H1 (cell line): ENCODE data around the gene KIAA1328. TPM values are rescaled to one million over a fixed set of nuclear protein-coding genes. Genes with fewer than 3 reads are reported as not detected.

Experiments used
- CTCF ChIA-PET: fragments of 300-600 bp; sonication (Branson Sonifier 250); formaldehyde crosslinking; loops from one replicate; lab custom pipeline; 2021; ENCODE audit not compliant: partially characterized antibody; lab: Charles Lee
- POLR2A ChIA-PET: fragments of 300-600 bp; sonication (Branson Sonifier 250); formaldehyde crosslinking; loops from one replicate; lab custom pipeline; 2021; ENCODE audit warnings: inconsistent platforms; ENCODE audit not compliant: partially characterized antibody; lab: Charles Lee
- DNase-seq, 2 experiments: peaks; one replicate each; pipeline versions ENCODE4 v3.0.0 to v3.0.0-alpha.2; 2010 to 2022; ENCODE audit warnings: low spot score in 2 of 2, low read depth in 1 of 2, mixed read lengths in 1 of 2
- FAIRE-seq: peaks from 2 replicates; lab custom pipeline; 2011; peaks lifted over from hg19 to GRCh38; lab: Jason Lieb, UNC
- H2AFZ ChIP-seq: 2 replicates; pipeline ENCODE4 v1.8.1; 2012; ENCODE audit warnings: low read length, inconsistent platforms
- H2AK5ac ChIP-seq: 2 replicates; pipeline ENCODE4 v1.6.1; 2013; ENCODE audit warnings: low read depth, low read length
- H2BK120ac ChIP-seq: replicated peaks from 2 replicates; pipeline ENCODE3; 2013; ENCODE audit warnings: low read depth, low read length, inconsistent platforms
- H2BK12ac ChIP-seq: 2 replicates; pipeline ENCODE4 v1.6.1; 2013; ENCODE audit warnings: low read depth, low read length
- H2BK15ac ChIP-seq: 2 replicates; pipeline ENCODE4 v1.6.1; 2013; ENCODE audit warnings: low read length
- H2BK20ac ChIP-seq: 2 replicates; pipeline ENCODE4 v1.6.1; 2013; ENCODE audit warnings: low read length
- H2BK5ac ChIP-seq: 2 replicates; pipeline ENCODE4 v1.6.1; 2013; ENCODE audit warnings: low read depth, low read length
- H3K14ac ChIP-seq: 2 replicates; pipeline ENCODE4 v1.6.1; 2013; ENCODE audit warnings: inconsistent platforms; ENCODE audit not compliant: insufficient read length
- H3K18ac ChIP-seq: 2 replicates; pipeline ENCODE4 v1.6.1; 2013; ENCODE audit warnings: low read length; ENCODE audit errors: extremely low read depth
- H3K23ac ChIP-seq: 2 replicates; pipeline ENCODE4 v1.6.1; 2013; ENCODE audit warnings: inconsistent platforms; ENCODE audit not compliant: insufficient read length
- H3K23me2 ChIP-seq: 2 replicates; pipeline ENCODE4 v1.6.1; 2013; ENCODE audit warnings: low read depth, low read length
- H3K27ac ChIP-seq: 2 replicates; pipeline ENCODE4 v1.6.1; 2011; ENCODE audit warnings: low read depth, low read length, inconsistent platforms
- H3K27me3 ChIP-seq, 4 experiments: replicated peaks in 1 of 4; 1 replicate in 1 of 4; 2 replicates in 3 of 4; pipeline versions ENCODE4 v1.6.1 to v1.8.1; 2011 to 2013; ENCODE audit warnings: low read length in 3 of 4, mild to moderate bottlenecking in 3 of 4, inconsistent platforms in 2 of 4, mixed read lengths in 2 of 4, moderate library complexity in 1 of 4; ENCODE audit not compliant: control insufficient read depth in 3 of 4, insufficient read depth in 3 of 4; ENCODE audit errors: extremely low read depth in 1 of 4
- H3K36me3 ChIP-seq, 4 experiments: 2 replicates each; pipeline versions ENCODE4 v1.6.1 to v1.8.1; 2011 to 2013; ENCODE audit warnings: mild to moderate bottlenecking in 4 of 4, low read length in 3 of 4, moderate library complexity in 2 of 4, control low read depth in 1 of 4, inconsistent platforms in 1 of 4; ENCODE audit not compliant: insufficient read depth in 4 of 4, control insufficient read depth in 2 of 4
- H3K4ac ChIP-seq: replicated peaks from 2 replicates; pipeline ENCODE3; 2013; ENCODE audit warnings: low read length, low read depth, mixed read lengths, inconsistent platforms; ENCODE audit not compliant: insufficient read length
- H3K4me1 ChIP-seq, 4 experiments: replicated peaks in 1 of 4; 1 replicate in 1 of 4; 2 replicates in 3 of 4; pipeline versions ENCODE4 v1.6.1 to v1.8.1; 2011 to 2013; ENCODE audit warnings: low read length in 3 of 4, inconsistent platforms in 2 of 4, mixed read lengths in 1 of 4; ENCODE audit not compliant: insufficient read depth in 4 of 4, control insufficient read depth in 3 of 4
- H3K4me2 ChIP-seq, 2 experiments: 2 replicates each; pipeline versions ENCODE4 v1.6.1 to v1.8.1; 2011 to 2013; ENCODE audit warnings: low read depth in 2 of 2, low read length in 2 of 2, control low read depth in 1 of 2, inconsistent platforms in 1 of 2, mild to moderate bottlenecking in 1 of 2; ENCODE audit not compliant: insufficient read depth in 1 of 2
- H3K4me3 ChIP-seq, 4 experiments: fragments of 200-600, 300-600 bp in 1 of 4; sonication (generic), shearing (Covaris generic), sonication (Bioruptor Twin) in 1 of 4; 2 replicates each; pipeline versions ENCODE4 v1.5.1 to v1.8.1; 2011 to 2016; ENCODE audit warnings: low read length in 4 of 4, low read depth in 3 of 4, control low read depth in 2 of 4, inconsistent platforms in 2 of 4, mild to moderate bottlenecking in 2 of 4, mixed read lengths in 1 of 4, moderate library complexity in 1 of 4; ENCODE audit not compliant: insufficient read depth in 2 of 4; ENCODE audit errors: extremely low read depth in 1 of 4
- H3K56ac ChIP-seq: replicated peaks from 2 replicates; pipeline ENCODE3; 2013; ENCODE audit warnings: low read depth, mild to moderate bottlenecking, mixed read lengths, low read length, inconsistent platforms; ENCODE audit not compliant: insufficient read length
- H3K79me1 ChIP-seq: 2 replicates; pipeline ENCODE4 v1.6.1; 2013; ENCODE audit warnings: low read depth, low read length, control low read depth
- H3K79me2 ChIP-seq, 2 experiments: 2 replicates each; pipeline versions ENCODE4 v1.6.1 to v1.8.1; 2012 to 2013; ENCODE audit warnings: low read length in 2 of 2, mild to moderate bottlenecking in 2 of 2, inconsistent platforms in 1 of 2; ENCODE audit not compliant: insufficient read depth in 2 of 2, control insufficient read depth in 1 of 2
- H3K9ac ChIP-seq, 4 experiments: replicated peaks in 1 of 4; 1 replicate in 1 of 4; 2 replicates in 3 of 4; pipeline versions ENCODE4 v1.6.1 to v1.8.1; 2011 to 2013; ENCODE audit warnings: low read depth in 3 of 4, low read length in 3 of 4, control low read depth in 2 of 4, mild to moderate bottlenecking in 2 of 4, moderate library complexity in 2 of 4, inconsistent platforms in 1 of 4; ENCODE audit errors: extremely low read depth in 1 of 4
- H3K9me3 ChIP-seq, 2 experiments: 2 replicates each; pipeline versions ENCODE4 v1.6.1 to v1.8.1; 2012 to 2013; ENCODE audit warnings: mild to moderate bottlenecking in 2 of 2, moderate library complexity in 2 of 2, control low read depth in 1 of 2, inconsistent platforms in 1 of 2, low read depth in 1 of 2, low read length in 1 of 2, mixed read lengths in 1 of 2; ENCODE audit not compliant: insufficient read depth in 2 of 2
- H4K20me1 ChIP-seq, 2 experiments: replicated peaks in 1 of 2; 2 replicates each; pipeline versions ENCODE3 to v1.8.1; 2011 to 2013; ENCODE audit warnings: inconsistent platforms in 2 of 2, low read length in 2 of 2, mild to moderate bottlenecking in 1 of 2; ENCODE audit not compliant: insufficient read depth in 2 of 2, control insufficient read depth in 1 of 2
- H4K5ac ChIP-seq: 2 replicates; pipeline ENCODE4 v1.6.1; 2013; ENCODE audit warnings: low read length, low read depth, mixed read lengths, inconsistent platforms; ENCODE audit not compliant: insufficient read length
- H4K8ac ChIP-seq: 2 replicates; pipeline ENCODE4 v1.8.0; 2013; ENCODE audit warnings: mild to moderate bottlenecking, moderate library complexity, low read length, inconsistent platforms; ENCODE audit not compliant: insufficient read depth; ENCODE audit errors: extremely low read depth
- H4K91ac ChIP-seq: replicated peaks from 2 replicates; pipeline ENCODE3; 2013; ENCODE audit warnings: low read length, mixed read lengths, inconsistent platforms; ENCODE audit not compliant: insufficient read length
- CHD2 ChIP-seq: IDR thresholded peaks from 2 replicates; pipeline ENCODE4 v1.6.1; 2012; ENCODE audit warnings: low read length, improper control_type of control experiment
- EGR1 ChIP-seq: IDR thresholded peaks from 2 replicates; pipeline ENCODE4 v1.6.1; 2011; ENCODE audit warnings: low read depth, low read length, borderline replicate concordance
- KDM5A ChIP-seq: fragments of 200-600 bp; IDR thresholded peaks from 2 replicates; pipeline ENCODE4 v1.7.1; 2012; ENCODE audit warnings: mild to moderate bottlenecking, low read length, inconsistent platforms, mixed read lengths
- SIX5 ChIP-seq: IDR thresholded peaks from 2 replicates; pipeline ENCODE4 v1.6.1; 2011; ENCODE audit warnings: mild to moderate bottlenecking, low read depth, low read length
- SP4 ChIP-seq: IDR thresholded peaks from 2 replicates; pipeline ENCODE4 v1.6.1; 2012; ENCODE audit warnings: low read length, inconsistent platforms
- TEAD4 ChIP-seq: IDR thresholded peaks from 2 replicates; pipeline ENCODE4 v1.6.1; 2012; ENCODE audit warnings: low read depth, low read length, inconsistent platforms, mixed read lengths
- WGBS, 2 experiments: shearing (Covaris generic) in 1 of 2; methylation state at CpG; one replicate each; pipeline versions ENCODE4 v1.1.6 to v1.1.7; 2013 to 2015; ENCODE audit warnings: low lambda C conversion rate in 2 of 2, mixed read lengths in 2 of 2, inconsistent platforms in 1 of 2, low coverage in 1 of 2, missing lambda C conversion rate in 1 of 2; ENCODE audit not compliant: insufficient replicate concordance in 2 of 2, insufficient coverage in 1 of 2, insufficient read length in 1 of 2; ENCODE audit errors: extremely low coverage in 1 of 2, missing lambda C conversion rate in 1 of 2; 5-methylcytosine and 5-hydroxymethylcytosine counted together
- polyA plus RNA-seq, 7 experiments: library from polyadenylated mRNA; depleted of rRNA in 3 of 7; stranded (reverse) in 5 of 7; unstranded in 2 of 7; fragments of >200 nt in 5 of 7; fragments of 200-250 nt in 2 of 7; gene quantifications; 1 replicate in 5 of 7; 2 replicates in 1 of 7; 4 replicates in 1 of 7; pipeline versions ENCODE4 v1.2.1 to v1.2.3, GENCODE V29; 2011 to 2013; ENCODE audit warnings: missing spikeins in 2 of 7, mixed read lengths in 2 of 7
- total RNA-seq: library from RNA; stranded (reverse); fragmentation: NEBNext Ultra II Directional; extraction: Animal tissue kit (Norgen Biotek cat#: 25700); gene quantifications from 2 replicates; pipeline ENCODE4 v1.2.1, GENCODE V29; 2021

KIAA1328 gene
- total and polyA plus RNA-seq, 2 of the 8 experiments (the other 6 are each of a cell fraction or from before 2014, with no cell fraction given) = 2.6 to 5.7 TPM

DNA sequence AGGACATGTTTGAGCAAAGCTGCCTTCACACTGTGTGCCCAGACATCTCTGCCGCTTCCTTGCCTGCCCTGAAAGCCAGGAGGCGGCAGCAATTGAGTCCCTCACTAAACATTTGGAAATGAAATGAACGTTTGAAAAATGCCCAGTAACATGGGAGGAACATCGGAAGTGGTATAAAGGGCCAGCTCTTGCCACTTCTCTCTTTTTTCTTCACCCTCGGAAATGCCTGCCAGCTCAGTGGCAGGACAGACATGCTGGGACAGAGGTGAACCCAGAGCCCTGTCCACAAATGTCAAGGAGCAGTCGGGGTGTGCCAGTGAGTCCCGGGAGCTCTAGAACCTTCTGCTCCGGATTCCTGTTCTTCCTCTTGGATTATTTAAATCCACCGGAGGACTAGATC lies 46.2 kb upstream of the KIAA1328 start:
- Histone ChIP-seq H3K14ac (no peak overlapping the region), H4K20me1 (no peaks in the 10 kb centered on the region), H3K79me2 (no peaks in the 10 kb centered on the region), H2BK12ac (no peak overlapping the region), H3K23me2 (no peaks in the 10 kb centered on the region), H3K27me3 (no peaks in the 10 kb centered on the region), H3K4me3 (no peak overlapping the region), H3K9ac (no peak overlapping the region), H3K4ac (no peak overlapping the region), H3K4me1 (no peaks in the 10 kb centered on the region), H4K91ac (no peak overlapping the region), H3K23ac (no peak overlapping the region), H3K27ac (no peak overlapping the region), H3K79me1 (no peaks in the 10 kb centered on the region), H2BK15ac (no peak overlapping the region), H2AK5ac (no peak overlapping the region), H3K36me3 (peaks cover 0 to 2% (median 0%) of the 10 kb centered on the region in 4 experiments; a peak in 2 of 8 replicates), H2BK20ac (no peak overlapping the region), H3K56ac (no peak overlapping the region), H4K8ac (no peak overlapping the region), H3K4me2 (no peak overlapping the region), H2BK5ac (no peak overlapping the region), H4K5ac (no peak overlapping the region), H2AFZ (no peak overlapping the region), H3K18ac (no peak overlapping the region), H3K9me3 (no peaks in the 10 kb centered on the region), H2BK120ac (no peak overlapping the region)
- ChIA-PET CTCF (interaction anchor here (0.5 to 1.4 kb wide), 3 partner anchors 9 to 95 kb away, joined by 3 to 4 read pairs (median 3); no protein-coding TSS in a partner anchor), POLR2A (interaction anchor here (2.2 kb wide), 1 partner anchor 18 kb away, joined by 4 read pairs; no protein-coding TSS in a partner anchor)
- WGBS, 2 experiments = 81% methylated on average over 9 of the region's 9 CpGs; no CpG with 5 or more reads in 1 of the 2 experiments
- TF ChIP-seq EGR1 (no peak), KDM5A (no peak), SP4 (no peak), CHD2 (no peak), TEAD4 (no peak), SIX5 (no peak)
- FAIRE-seq (no peak), DNase-seq (no peak)
